Eye (tissue), 1 donor: Measurements from ENCODE around the gene CACNA2D2.
"Not testable (repeated sequence)": the region's sequence is repeated elsewhere in the genome, so short reads cannot be mapped to it uniquely, and the experiment has no call there.

Experiments used
- DNase-seq: peaks from one replicate; pipeline ENCODE4 v3.0.0-alpha.2; 2015

Gene CACNA2D2

DNA sequence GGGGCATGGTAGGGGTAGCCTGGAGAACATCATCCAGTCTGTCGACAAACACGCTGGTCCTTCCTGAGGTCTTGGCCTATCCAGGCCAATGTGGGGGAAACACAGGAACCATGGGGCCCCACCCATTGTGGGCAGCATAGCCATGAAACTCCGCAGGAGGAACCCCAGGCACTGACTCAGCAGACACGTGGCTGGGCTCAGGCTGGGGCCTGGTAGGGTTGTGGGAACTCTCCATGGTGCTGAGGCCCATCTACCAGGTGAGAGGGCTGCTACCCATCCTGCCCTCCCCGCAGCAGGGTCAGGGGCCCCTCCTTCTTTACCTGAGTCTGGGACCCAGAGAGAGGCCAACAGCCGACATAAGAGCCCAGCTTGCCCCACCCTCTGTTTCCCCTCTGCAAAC is 22.6 kb upstream of the CACNA2D2 start:
- peak; percentile 75 for DNase-seq

DNA sequence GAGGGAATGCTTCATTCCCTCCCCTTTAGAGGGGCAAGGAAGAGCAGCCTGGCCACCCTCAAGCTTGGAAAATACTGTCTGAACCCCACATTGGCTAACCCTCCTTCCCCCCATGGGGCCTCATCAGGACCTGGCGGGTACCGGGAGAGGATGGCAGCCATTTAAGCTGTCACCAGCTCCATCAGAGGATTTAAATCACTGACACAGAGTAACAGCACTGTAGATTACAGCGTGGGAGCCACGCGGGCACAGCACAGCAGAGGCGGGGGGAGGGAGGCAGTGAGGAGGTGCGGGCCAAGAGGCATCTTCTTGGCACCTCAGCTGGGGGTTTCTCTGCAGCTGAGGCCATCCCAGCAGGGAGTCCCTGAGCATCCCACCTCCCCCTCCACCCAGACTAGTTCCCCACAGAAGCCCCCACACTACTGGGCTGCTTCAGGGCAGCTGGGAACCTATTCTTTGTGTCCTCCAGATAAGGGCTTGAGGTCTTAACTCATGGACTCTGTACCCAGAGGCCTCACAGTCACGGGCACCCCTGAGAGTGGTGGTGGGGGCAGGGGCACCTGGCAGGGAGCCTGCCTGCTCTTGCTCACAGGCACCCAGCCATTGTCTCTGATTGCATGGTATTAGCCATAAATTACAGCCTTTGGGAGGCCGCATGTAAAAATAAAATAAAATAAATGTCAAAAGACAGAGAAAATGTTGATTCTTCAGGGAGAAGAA is 21.9 kb upstream of the CACNA2D2 start:
- DNase-seq: peak; percentile 33

DNA sequence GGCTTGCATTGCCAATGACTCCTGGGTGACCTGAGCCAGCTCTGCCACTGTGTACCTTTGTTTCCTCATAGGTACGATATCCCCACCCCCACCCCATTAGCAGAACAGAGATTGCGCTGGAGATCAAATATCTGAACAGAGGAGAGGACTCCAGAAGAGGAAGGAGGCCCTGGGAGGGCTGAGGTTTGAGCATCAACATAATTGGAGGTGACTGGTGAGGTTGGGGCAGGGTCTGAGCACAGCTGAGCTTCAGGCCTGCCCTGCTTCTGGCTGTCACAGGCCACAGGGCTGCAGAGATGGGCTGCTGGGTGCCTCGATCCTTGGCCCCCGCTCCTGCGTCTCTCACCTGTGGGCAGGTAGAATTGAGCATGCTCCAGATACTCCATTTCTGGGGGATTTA is 21.3 kb upstream of the CACNA2D2 start:
- peak; percentile 76 for DNase-seq

DNA sequence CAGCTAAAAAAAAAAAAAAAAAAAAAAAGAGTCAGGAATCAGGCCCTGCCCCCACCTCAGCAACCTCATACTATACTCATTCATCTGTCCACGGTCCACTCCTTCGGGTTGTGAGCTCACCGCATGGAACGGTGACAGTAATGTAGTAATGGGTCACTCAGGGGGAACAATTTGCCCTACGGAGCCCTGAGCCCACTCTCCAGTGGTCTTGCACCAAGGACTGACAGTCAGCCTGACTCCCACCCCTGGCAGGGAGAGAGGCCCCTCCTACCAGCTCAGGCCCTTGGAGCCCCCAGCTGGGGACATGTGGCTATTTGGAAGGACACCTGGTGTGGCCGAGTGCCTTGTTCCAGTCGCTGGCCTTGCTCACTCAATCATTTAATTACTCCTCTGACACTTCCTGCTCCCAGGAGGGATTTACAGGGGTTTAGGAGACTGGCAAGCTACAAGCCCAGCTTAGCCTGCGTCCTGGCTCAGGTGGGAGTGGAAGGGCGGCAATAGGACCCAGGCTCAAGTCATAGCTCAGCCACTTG is 19.9 kb upstream of the CACNA2D2 start:
- DNase-seq: peak; percentile 59

DNA sequence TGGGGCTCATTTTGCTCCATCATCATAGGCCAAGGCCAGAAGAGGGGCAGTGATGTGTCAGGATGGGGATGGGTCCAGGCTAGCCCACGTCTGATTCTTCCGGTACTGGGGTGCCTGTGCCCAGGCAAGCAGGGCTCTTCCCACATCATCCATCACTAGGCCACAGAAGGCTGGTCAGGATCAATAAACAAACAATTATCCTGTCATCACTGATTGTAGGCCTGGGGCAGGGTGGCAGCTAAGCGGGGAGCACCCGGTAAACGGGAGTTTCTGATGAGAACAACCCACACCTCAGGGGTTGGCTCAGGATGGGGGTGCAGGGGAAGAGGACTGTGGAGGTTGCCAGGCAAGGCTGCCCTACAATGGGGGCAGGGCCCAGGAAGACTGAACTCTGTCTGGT is 18.1 kb upstream of the CACNA2D2 start:
- DNase-seq: peak; percentile 50

DNA sequence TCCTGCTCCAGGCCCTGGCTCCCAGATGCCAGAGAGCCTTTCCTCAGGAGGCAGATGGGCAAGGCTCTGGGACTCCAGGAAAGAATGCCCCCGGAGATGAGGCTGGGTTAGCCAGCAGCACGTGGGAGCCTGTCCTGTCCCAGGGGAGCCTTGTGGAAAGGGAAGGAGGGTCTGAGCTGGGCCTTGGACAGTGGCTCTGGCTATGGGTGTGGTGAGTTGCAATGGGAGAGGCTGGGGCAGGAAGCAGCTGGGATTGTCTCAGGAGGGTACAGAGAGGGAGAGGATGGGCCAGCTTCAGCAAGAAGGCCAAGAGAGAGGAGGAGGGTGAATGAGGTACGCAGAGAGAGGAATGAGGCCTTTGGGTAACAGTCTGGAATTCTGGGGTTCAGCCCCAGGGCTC is 17.4 kb upstream of the CACNA2D2 start:
- DNase-seq: peak; percentile 13

DNA sequence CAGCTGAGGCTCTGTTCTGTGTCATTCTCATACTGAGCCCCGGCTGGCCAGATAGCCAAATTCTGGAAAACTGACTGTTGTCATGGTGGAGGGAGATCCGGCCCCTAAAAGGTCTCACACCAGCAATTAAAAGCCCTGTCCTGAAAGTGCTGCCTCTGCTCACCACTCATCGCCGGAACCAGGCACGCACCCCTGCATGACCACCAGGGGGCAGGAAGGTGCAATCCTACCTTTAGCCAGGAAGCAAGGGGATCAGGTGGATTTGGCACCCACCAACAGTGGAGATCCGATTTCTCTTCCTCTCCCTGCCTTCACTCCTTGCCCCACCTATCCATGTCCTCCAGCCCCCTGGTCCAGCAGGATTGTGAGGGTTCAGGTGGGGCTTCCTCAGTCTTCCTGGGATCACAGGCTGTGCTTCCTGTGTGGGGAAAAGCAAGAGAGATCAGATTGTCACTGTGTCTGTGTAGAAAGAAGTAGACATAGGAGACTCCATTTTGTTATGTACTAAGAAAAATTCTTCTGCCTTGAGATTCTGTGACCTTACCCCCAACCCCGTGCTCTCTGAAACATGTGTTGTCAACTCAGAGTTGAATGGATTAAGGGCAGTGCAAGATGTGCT is 16.1 kb upstream of the CACNA2D2 start:
- DNase-seq: peak; percentile 85

DNA sequence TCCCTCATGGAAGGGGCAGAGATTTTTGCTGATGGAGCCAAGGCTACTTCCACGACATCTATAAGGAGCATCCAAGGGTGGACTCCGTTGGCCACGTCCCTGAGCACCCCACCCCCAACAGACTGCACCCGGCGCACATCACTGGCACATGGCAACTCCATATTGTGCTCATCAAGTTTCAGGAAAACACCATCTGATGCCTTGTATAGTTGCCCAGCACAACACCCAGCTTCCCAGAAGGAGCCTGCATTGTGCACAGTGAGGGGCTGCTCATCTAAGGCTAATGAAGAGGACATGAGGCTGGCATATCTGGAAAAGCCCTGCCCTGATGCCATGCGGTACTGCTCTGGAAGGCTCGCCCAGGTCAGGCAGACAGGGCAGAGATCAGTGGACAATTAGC is 15.0 kb upstream of the CACNA2D2 start:
- no peak for DNase-seq

DNA sequence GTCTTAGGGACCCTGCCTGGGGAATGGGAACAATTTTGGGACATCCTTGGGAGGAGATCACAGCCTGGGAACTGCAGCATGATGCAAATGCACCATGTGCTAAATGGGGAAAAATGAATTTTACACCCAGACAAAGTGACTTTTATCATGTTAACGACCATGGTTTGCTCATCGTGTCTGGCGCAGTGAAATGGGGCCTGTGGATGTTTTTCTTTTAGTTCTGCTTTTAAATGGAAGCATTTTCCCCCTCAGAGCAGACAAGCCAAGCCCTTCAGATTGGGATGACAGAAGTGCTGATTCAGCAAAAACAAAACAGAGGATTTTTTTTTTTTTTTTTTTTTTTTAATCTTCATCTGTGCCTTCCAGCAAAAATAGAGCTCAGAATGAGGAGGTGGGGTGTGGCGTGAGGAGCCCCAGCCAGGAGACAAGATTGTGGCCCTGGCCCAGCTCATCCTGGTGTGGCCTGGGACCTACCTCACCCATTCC is 14.3 kb upstream of the CACNA2D2 start:
- DNase-seq: peak; percentile 7

DNA sequence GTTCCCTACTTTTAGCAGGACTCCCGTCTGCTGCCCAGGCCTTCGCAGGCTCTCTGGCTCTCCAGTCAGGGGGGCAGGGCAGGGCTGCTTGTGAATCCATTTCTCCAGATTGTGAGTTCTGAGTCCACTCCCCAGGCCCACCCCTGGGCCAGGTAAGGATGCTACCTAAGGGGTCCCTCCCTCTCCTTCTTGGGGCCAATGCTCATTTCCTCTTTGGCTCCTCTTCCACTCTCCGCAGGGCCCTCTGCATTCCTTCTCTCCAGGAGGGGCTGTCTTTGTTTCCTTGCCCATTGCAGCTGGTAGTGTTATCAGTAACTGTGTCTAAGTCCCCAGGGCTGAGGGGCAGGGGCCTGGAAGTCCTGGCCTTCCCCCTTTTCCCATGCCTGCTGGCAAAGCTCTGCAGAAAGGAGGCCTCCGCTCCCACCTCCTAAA is 13.0 kb upstream of the CACNA2D2 start:
- DNase-seq: no peak

DNA sequence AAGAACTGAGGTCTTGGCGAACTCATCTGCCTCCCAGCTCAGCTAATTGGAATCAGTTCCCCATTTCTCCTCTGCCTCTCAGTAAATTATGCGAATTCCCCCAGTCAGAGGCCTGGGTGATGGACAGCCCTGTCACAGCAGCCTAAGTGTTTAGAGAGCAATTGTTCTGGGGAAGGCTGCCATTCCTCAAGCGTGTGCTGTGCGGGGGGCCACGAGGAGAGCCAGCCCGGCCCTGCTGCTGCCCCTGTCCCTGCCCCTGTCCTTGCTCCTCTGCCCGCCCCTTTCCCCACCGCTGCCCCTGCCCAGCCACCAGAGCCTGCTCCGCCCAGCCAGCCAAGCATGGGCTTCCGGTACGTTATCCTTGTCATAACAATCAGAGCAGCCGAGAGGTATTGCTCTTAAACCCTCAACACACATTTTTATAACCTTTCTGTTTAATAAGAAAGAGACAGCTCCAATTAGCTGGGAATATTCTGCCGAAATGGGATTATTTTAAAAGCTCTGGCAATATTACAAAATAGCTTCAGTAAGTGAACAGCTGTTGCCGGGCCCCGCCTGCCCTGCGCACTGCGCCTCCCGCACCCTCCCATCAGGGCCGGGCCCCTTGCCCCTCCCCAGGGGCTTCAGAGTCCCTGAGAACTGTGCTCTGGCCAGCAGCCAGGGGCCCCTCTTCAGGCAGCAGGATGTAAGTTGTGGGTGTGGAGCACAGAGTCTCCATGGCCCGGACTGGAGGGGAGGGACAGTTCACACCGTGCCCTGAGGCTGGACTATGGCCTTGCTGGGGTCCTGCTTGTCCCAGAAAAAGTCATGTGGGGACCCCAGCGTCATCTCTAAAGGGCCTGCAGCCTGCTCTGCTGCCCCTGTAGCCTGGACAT is 12.4 kb upstream of the CACNA2D2 start:
- DNase-seq: peak; percentile 92

DNA sequence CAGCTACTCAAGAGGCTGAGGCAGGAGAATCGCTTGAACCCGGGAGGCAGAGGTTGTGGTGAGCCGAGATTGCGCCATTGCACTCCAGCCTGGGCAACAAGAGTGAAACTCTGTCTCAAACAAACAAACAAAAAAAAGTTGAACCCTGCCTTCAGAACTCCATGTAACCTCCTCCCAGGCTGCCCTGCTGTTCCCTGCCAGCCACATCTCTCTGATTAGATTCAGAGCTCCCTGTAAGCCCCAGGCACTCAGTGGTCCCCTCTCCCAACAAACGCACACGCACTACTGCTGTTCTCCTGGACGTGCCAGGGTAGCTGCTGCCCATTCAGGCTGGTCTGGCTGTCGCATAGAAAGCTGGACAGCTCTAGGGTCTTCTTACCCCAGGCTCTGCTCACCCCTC is 9.5 kb upstream of the CACNA2D2 start:
- not testable (repeated sequence) for DNase-seq

DNA sequence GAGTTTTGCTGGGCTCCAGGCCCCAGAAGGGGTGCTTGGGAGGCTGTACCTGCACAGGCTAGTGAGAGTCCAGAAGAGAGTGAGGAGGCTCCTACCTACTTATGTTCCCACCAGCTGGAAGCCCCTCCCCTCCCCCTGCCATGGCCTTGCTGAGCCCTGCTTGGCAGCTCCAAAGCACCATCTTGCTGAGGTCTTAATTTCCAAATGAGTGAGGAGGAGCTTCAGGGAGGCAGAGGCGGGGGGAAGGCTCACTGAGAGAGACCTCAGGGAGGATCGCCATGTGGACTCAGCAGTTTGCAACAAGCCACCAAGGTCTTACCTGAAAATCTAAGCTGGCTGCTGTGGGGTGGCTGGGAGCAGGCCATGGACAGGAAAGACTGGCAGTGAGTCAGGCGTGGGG is 8.7 kb upstream of the CACNA2D2 start:
- peak; percentile 16 for DNase-seq

DNA sequence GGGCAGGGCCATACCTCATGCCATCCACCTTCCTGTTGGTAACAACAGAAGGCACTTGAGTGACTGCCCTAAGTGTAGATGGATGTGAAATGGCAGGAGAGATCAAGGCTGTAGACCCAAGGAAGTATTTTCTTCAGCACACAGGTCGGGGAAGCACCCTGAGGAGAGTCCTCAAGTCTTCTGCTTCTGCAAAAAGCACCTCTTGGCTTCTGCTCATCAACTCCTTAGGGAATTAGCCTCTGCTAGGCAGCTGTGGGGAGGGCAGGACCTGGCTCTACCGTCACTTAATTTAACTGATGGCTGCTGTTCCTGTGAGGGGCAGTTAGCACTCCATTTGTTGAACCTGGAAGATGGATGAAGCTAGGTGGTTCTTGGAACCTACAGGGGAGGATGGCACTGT is 6.9 kb upstream of the CACNA2D2 start:
- DNase-seq: no peak

DNA sequence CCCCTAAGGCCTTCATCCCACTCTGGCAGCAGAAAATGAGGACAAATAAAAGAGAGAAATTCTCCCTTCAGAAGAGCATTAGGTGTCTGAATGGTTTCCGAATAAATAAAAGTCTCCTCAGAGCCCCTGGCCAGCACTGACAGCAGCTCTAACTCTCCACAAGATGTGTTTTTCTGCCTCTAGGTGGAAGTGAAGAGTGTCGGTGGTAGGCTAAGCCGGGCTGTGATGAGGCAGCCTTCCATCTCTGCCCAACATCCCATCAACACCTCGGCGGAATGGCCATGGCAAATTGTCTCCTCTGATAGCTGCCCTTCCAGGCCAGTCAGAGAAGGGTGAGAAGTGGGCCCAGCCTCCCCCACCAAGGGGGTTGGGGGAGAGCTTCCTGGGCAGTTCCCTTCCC is 6.3 kb upstream of the CACNA2D2 start:
- no peak for DNase-seq

DNA sequence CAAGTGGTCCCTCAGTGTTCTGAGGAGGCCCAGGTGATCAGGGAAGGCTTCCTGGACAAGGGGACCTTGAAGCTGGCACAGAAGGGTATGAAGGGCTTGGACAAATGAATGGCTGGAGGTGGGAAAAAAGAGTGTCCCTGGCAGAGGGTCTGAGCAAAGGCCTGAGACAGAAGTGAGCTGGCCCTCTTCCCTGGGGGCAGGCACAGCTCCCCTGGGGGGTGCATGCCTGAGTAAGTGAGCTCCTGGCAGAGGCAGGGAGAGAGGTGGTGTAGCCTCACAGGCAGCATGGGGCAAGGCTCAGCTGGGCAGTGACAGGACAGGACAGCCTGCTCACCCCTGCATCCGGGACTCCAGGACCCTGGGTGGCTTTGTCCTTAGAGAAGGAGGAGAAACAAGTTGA is 5.4 kb upstream of the CACNA2D2 start:
- DNase-seq: no peak

DNA sequence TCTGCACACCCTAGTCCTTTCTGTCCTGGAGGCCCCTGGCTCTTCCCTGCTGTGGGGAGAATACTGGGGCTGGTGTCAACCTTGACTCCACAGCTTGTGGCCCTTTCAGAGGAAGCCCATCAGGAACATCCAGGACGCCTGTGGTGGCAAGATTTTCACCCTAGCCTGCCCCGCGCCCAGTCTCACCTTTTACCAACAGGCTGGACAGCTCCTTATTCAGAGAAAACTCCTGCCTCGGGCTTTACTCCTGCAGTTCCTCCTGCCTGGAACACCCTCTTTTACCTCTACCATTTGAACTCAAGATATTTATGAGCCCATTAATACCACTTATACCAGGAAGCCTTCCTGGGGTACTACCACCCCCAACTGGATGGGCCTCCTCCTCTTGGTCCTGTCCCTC is 2.7 kb upstream of the CACNA2D2 start:
- DNase-seq: no peak

DNA sequence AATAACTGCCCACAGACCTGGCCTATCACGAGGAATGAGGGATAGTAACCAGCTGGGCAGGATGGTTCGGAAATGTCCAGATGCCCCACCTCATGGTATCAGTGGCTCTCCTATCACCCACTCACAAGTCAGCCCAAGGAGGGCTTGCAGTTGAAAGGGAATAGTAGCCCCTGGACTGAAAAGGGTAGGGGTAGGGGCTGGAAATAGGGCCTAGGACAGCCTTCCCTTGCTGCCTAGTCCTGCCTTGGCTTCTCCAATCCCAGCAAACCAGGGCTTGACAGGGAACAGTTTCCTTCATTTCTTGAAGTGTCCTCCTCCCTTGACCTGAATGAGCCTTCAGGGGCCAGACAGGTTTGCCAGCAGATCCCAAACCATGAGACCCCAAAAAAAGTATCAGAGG is 1.2 kb upstream of the CACNA2D2 start:
- DNase-seq: no peak

DNA sequence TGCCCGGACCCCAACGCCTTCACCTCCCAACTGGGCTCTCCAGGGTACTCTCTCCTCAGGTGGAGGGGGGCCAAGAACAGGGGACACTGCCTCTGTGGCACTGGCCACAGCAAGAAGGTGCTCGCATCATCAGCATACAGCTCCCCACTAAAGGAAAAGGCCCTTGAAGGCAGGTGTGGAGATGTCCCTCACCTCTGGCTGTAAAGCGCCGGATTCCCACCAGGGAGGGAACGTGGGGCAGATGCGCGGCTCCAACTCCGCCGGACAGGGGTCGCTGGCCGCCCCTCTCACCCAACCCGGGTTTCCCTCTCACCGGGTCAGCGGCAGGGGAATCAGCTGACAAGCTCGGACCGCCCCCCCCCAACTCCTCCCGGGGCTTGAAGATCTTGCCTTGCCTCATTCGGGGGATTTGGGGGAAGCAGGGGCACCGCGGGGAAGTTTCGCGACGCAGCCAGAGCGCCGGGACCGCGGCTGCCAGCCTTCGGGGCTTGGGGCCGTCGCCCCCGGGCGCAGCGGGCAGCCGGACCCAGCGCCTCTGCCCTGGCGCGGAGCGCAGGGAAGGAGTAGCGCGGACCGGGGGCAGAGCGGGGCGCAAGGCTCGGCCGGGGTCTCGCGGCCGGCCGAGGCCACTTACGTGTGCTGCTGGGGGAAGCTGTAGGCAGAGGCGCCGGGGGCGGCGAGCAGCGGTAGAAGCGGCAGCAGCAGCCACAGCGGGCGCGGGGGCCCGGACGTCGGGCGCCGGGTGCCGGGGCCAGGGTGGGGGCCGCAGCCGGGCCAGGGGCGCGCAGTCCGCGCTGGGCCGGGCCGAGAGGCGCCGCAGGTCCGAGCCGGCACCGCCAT is 630 bp downstream of the CACNA2D2 start:
- DNase-seq: peak; percentile 64

DNA sequence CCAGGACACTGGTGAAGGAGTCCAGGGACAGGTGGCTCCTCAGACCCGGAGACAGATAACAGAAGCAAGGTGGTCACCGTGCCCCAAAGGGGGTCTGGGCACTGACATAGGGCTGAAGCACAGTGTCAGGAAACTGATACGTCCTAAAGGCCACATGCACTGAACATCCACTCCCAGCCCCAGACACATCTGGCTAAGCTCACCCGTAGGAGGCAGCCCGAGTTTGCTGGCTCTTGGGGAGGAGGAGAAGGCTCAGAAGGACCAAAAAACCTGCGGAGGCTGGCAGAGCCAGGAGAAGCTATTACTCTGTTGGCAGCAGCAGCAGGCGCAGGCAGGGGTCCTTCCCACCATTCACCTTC is 1.2 kb downstream of the CACNA2D2 start:
- no peak for DNase-seq

DNA sequence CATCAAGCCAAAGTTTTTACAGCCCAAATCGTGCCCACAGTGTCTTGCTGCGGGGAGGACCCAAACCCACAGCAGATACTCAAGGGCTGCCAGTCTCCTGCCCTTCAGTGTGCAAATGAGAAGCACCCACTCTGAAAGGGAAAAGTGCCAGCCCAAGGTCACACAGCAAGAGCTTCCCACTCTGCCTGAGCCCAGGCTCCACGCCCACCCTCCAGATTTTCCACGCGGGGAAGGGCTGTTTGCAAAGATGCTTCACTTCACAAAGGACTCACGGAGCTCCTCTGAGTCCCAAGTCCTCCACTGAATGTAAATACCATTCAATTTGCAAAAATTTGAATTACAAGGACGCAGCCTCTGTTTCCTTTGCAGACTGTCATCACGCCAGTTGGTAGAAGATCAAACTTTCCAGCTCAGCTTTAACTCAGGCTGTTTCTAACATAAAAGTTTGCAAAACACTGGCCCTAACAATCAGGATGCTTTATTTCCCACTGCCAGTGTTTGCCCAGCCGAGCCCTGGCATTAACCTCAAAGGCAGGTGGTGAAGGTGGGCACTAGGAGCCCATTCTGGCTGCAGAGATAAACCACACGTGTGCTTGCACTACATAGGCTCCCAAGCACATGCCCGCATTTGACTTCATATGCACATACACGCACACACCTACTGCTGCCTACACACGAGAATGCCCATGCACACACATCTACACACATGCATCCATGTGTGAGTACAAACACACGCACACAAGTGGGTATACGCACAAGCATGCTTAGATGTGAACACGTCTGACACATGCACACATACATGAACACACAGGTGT is 7.6 kb downstream of the CACNA2D2 start:
- DNase-seq: no peak

DNA sequence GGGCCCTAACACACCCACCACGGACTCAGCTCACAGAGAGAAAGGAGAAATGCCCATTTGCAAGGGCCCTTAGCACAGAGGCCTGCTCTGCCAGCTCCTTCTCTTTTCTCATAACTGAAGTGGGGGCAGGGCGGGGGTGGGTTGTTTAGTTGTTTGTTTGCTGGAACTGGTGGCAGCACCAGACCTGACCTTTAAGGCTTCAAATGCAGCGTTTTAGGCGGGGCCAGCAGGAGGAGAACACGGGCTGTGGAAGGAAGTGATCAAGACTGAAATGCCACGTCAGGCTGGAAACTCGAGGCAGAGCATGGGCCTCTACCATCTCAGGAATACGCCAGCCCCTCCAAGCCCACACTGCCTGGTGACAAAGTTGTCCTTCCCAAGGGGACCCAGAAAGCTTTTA is 9.3 kb downstream of the CACNA2D2 start:
- DNase-seq: no peak
